RPMI7951 (cell line): ENCODE measurements around the gene ZMYND19. TPM values are rescaled to one million over a fixed set of nuclear protein-coding genes. Genes with fewer than 3 reads are reported as not detected.
"Not testable (repeated sequence)": the region's sequence is repeated elsewhere in the genome, so short reads cannot be mapped to it uniquely, and the experiment has no call there.

Experiments
- DNase-seq: peaks from one replicate; pipeline ENCODE4 v3.0.0-alpha.2; 2012; ENCODE audit warnings: low read depth
- total RNA-seq: library from RNA; depleted of rRNA; stranded (reverse); fragments of >200 nt; shearing (Covaris generic); gene quantifications from 2 replicates; pipeline ENCODE4 v1.2.3, GENCODE V29; 2014; rRNA removed

Gene ZMYND19
- 16.3 and 19.1 TPM in 2 replicates for total RNA-seq

DNA sequence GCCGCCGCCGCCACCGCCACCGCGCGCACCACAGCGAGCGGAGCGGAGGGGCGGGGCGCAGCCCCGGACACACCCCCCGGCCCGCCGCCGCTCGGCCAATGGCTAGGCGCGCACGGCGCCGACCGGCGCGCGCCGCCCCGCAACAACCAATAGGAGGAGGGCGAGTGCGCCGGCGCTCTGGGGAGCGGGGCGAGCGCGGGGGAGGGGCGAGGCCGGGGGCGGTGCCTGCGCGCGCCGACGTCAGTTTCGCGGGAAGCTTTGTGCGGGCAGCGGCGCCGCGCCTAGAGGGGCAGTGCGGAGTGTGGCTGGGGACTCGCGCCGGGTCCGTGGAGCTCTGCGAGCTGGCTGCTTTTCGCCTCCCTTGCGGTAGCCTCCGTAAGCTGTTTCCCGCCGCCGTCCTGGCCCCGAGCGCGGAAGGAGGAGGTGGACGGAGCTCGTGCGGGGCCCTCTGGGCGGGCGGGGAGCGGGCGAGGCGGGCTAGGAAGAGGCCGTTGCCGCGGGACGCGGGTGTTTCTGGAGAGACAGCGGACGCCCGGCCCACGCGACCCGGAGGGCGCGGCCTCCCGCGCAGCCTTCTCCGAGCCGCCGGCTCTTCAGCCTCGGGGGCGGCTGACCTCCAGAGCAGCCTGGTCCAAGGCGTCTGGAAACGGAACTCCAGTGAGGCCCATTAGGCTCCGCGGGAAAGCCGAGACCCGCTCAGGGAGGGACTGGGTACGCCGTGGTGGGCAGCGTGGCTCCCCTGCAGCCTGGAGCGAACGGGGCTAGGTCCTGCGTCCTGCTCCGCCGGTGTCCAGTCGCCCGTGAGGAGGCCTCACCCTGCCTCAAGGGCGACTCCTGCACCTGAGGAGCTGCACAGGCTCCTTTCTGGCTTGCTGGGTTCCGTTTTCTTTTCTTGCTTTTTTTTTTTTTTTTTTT lies at the start of gene ZMYND19:
Gene ZMYND19 (minus strand): TSS at position 44 of the 915 bp plus-strand sequence. CDS start 249 bp downstream, outside the sequence.
- DNase-seq = peak; percentile 80

- peak; percentile 4 for DNase-seq
Observed at GRCh38 chr9:137639303-137640051, 49.2 kb upstream of the ZMYND19 start.

DNA sequence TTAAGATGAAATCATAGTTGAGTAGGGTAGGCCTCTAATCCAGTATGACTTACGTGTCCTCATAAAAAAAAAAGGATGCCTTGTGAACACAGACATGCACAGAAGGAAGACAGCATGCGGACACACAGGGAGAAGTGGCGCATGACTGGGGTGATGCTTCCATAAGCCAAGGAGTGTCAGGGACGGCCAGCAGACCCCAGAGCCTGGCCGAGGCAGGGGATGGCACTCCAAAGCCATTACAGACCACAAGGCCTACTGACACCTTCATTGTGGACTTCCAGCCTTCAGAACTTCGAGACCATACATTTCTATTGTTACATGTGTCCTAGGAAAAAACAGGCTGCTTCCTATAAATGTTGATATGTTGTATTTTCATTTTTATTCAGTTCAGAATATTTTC lies 48.4 kb upstream of the ZMYND19 start:
- DNase-seq = no peak

DNA sequence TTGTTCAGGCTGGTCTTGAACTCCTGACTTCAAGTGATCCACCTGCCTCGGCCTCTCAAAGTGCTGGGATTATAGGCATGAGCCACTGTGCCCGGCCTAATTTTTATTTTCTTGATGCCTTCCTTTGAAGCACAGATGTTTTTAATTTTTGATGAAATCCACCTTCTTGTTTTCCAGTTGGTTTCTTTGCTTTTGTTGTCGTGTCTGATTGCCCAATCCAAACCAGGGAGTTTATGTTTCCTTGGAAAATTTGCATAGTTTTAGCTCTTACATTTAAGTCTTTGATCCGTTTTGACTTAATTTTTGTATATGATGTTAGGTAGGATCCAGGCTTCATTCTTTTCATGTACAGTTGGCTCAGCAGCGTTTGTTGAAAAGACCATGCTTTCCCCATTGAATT lies 43.7 kb upstream of the ZMYND19 start:
- no peak for DNase-seq

GRCh38 chr9:137632230-137633161 lies 42.2 kb upstream of the ZMYND19 start:
- DNase-seq = no peak

- no peak for DNase-seq
Observed at GRCh38 chr9:137631345-137632229, 41.3 kb upstream of the ZMYND19 start.

GRCh38 chr9:137630679-137631078 lies 40.4 kb upstream of the ZMYND19 start:
- no peak for DNase-seq

DNA sequence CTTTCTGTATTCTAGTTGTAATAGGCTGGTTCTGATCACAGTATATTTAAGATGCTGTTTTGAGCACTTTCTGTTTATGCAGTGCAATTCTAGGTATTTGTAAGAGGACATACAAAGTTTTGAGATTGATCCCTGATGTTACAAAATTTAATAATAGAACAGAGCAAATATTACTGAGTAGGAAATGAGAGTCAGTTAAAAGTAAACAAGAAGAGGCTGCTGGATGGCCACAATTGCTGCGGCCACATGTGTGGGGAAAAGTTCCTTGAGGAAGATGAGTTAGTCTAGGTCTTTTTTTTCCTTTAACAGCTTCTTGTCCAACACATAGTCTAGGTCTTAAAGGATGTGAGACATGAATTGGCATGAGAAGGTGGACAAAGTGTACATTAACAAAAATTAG lies 39.8 kb upstream of the ZMYND19 start:
- no peak for DNase-seq

DNA sequence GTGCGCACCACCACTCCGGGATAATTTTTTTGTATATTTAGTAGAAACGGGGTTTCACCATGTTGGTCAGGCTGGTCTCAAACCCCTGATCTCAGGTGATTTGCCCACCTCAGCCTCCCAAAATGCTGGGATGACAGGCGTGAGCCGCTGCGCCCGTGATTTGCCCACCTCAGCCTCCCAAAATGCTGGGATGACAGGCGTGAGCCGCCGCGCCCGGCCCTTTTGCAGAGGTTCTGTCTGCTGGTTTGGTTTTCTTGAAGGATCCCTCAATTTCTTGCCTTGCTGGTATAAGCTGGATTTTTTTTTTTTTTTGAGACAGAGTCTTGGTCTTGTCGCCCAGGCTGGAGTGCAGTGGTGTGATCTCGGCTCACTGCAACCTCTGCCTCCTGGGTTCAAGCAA lies 37.1 kb upstream of the ZMYND19 start:
- DNase-seq = not testable (repeated sequence)

DNA sequence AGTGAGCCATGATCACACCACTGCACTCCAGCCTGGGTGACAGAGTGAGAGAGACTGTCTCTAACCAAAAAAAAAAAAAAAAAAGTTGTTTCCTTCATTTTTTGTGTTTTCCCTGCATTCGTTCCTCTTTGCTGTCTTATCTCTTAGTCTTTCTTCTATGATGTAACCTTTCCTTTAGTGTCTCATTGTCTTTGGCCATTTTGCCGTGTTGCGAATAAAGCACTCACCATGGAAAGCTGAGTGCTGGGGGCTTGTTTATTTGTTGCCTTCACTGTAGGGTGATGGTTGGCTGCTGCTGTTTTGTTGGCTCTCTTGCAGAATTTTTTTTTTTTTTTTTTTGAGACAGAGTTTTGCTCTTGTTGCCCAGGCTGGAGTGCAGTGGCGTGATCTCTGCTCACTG lies 36.2 kb upstream of the ZMYND19 start:
- DNase-seq = no peak

DNA sequence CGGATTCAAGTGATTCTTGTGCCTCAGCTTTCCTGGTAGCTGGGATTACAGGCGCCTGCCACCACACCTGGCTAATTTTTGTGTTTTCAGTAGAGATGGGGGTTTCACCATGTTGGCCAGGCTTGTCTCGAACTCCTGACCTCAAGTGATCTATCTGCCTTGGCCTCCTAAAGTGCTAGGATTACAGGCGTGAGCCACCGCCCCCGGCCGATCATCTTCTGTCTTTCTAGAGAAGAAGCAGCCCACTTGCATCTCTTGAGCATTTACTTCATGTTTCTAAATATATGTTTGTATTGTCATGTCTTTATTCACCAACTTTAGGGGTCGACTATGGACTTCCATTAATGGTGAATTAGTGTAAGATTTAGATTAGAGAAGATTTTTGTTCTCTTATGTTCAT lies 31.9 kb upstream of the ZMYND19 start:
- not testable (repeated sequence) for DNase-seq

DNA sequence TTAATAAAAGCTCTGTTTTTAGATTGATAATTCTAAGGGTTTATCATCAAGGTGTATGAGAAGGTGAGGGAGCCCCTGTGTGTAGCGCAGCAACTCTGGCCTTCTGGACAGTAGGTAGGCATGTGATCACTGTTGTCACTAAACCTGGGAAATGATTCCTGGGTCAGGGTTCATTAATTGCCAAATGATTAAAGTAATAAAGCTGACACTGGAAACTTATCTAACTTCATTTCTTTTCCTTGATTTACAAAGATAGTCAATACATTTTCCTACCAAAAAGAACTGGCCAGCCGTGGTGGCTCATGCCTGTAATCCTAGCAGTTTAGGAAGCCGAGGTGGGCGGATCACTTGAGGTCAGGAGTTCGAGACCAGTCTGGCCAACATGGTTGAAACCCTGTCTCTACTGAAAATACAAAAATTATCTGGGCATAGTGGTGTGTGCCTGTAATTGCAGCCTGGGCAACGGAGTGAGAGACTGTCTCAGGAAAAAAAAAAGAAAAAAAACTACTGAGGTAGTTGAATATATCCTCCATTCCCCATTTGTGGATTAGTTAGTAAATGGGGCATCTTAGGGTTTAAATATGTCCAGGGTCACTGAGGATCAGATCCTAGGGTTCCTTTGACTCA lies 30.9 kb upstream of the ZMYND19 start:
- no peak for DNase-seq

DNA sequence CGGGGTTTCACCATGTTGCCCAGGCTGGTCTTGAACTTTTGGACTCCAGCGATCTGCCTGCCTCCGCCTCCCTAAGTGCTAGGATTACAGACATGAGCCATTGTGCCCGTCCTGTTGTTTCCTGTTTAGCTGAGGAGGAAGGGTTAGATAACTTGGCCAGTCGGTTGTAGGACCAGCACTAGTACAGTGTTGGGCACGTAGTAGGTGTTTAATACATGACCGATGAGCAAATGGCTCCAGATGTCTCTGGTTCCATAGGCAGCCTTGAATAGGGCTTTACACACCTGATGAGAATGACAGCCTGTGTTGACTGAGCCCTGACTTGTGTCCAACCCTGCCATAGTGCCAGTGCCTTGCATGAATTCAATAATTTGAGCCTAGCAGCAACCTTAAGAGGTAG lies 30.3 kb upstream of the ZMYND19 start:
- no peak for DNase-seq

DNA sequence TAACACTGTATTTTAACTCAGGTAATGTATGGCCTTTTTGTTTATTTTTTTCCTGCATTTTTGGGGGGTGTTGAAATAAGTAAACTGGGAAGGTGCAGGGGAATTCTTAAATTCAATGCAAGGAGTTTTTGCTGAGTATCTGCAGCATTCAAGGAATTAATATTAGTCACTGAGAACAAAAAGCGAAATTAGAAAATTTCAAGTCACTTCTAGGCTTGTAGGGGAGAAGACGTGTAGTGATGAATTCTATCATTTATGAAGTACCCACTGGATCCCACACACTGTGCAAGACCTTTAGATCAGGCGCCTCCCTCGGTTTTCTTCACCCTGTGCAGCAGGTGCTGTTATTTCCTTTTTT lies 29.7 kb upstream of the ZMYND19 start:
- no peak for DNase-seq

GRCh38 chr9:137619240-137620047 lies 29.1 kb upstream of the ZMYND19 start:
- peak; percentile 46 for DNase-seq

DNA sequence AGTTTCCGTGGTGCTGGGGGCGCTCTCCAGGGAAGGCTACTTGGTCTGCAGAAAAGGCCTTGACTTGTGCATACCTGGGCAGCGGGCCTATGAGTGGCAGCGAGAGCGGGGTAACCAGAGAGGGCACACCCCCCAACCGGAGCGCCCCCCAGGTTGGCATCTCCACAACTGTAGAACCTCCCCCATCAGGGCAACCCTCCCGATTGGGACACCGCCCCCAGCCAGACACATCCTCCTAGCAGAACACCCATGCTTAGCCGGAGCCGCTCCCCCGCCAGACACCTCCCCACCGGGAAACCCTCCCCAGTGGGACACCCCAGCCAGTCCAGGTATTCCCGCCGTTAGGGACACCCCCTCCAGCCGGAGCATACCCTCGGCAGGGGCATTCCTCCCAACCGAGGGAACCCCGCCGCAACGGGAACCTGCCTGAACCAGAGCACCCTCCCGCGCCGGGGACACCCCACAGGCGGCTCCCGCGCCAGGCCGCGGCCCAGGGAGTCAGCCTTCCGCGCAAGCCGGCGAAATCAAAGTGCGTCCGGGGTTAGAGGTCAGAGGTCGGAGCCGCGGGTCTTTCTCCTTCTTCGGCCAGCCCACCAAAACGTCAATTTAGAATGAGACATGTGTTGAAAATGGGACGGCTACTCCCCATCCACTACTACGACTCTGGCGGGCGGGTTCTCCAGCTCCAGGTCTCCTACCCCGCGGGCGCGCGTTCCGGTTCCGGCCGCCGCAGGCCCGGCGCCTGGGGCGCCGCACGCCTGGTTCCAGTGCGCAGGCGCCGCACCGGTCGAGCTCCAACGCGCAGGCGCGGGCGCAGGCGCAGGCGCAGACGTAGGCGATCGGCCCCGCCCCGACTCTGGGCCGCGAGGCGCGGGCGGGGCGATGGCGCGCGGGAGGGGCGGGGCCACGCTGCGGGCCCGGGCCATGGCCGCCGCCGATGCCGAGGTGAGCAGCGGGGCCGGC lies 28.1 kb upstream of the ZMYND19 start, which contains the start of gene EHMT1:
Gene EHMT1 (plus strand): TSS at position 901 of the 963 bp plus-strand sequence. CDS start 24 bp downstream, at position 925.
- DNase-seq = peak; percentile 70

- no peak for DNase-seq
Observed at GRCh38 chr9:137615387-137615871, 25.1 kb upstream of the ZMYND19 start.
